H9 (cell line): Measurements from ENCODE around the gene RCN1. TPM values are rescaled to one million over a fixed set of nuclear protein-coding genes. Genes with fewer than 3 reads are reported as not detected.

Source experiments
- DNase-seq: peaks from one replicate; pipeline ENCODE4 v3.0.0-alpha.2; 2017
- H2AFZ ChIP-seq: one replicate; pipeline ENCODE4 v1.6.1; 2013; ENCODE audit warnings: mild to moderate bottlenecking, low read length, control low read depth, moderate library complexity
- H2AK5ac ChIP-seq: 2 replicates; pipeline ENCODE4 v1.6.1; 2013; ENCODE audit warnings: low read length, control low read depth, mixed read lengths; ENCODE audit not compliant: insufficient read length
- H2BK120ac ChIP-seq: one replicate; pipeline ENCODE4 v1.6.1; 2013; ENCODE audit warnings: low read depth, mild to moderate bottlenecking, low read length, control low read depth, inconsistent platforms; ENCODE audit not compliant: poor library complexity, severe bottlenecking
- H2BK12ac ChIP-seq: 2 replicates; pipeline ENCODE4 v1.6.1; 2013; ENCODE audit warnings: low read length, control low read depth, mixed read lengths, low read depth; ENCODE audit not compliant: insufficient read length
- H2BK15ac ChIP-seq: 2 replicates; pipeline ENCODE4 v1.6.1; 2013; ENCODE audit warnings: low read depth, low read length, control low read depth
- H2BK20ac ChIP-seq: one replicate; pipeline ENCODE4 v1.6.1; 2013; ENCODE audit warnings: low read depth, mild to moderate bottlenecking, low read length, control low read depth, inconsistent platforms; ENCODE audit not compliant: poor library complexity, severe bottlenecking
- H2BK5ac ChIP-seq: 2 replicates; pipeline ENCODE4 v1.6.1; 2013; ENCODE audit warnings: low read length, control low read depth, mixed read lengths; ENCODE audit not compliant: insufficient read length
- H3K14ac ChIP-seq: 2 replicates; pipeline ENCODE4 v1.6.1; 2013; ENCODE audit warnings: low read length, control low read depth; ENCODE audit not compliant: insufficient read depth
- H3K18ac ChIP-seq: 2 replicates; pipeline ENCODE4 v1.6.1; 2013; ENCODE audit warnings: low read depth, mild to moderate bottlenecking, mixed read lengths, low read length, control low read depth; ENCODE audit not compliant: insufficient read length
- H3K23ac ChIP-seq: 2 replicates; pipeline ENCODE4 v1.6.1; 2013; ENCODE audit warnings: low read length, control low read depth, mixed read lengths, low read depth; ENCODE audit not compliant: insufficient read length
- H3K23me2 ChIP-seq: 2 replicates; pipeline ENCODE4 v1.6.1; 2013; ENCODE audit warnings: low read depth, mild to moderate bottlenecking, mixed read lengths, low read length, control low read depth; ENCODE audit not compliant: insufficient read length, poor library complexity, severe bottlenecking
- H3K27ac ChIP-seq: 2 replicates; pipeline ENCODE4 v1.5.1; 2013; ENCODE audit warnings: low read length, control low read depth, mixed read lengths, low read depth; ENCODE audit not compliant: insufficient read length
- H3K27me3 ChIP-seq: 2 replicates; pipeline ENCODE4 v1.6.1; 2013; ENCODE audit warnings: low read length, control low read depth, inconsistent platforms; ENCODE audit not compliant: insufficient read depth
- H3K4ac ChIP-seq: 2 replicates; pipeline ENCODE4 v1.6.1; 2013; ENCODE audit warnings: low read depth, mild to moderate bottlenecking, control low read depth, inconsistent platforms, low read length, moderate library complexity
- H3K4me1 ChIP-seq: 2 replicates; pipeline ENCODE4 v1.6.1; 2013; ENCODE audit warnings: low read length, control low read depth, inconsistent platforms; ENCODE audit not compliant: insufficient read depth
- H3K4me2 ChIP-seq: 2 replicates; pipeline ENCODE4 v1.6.1; 2013; ENCODE audit warnings: low read length, control low read depth, mixed read lengths; ENCODE audit not compliant: insufficient read length, insufficient read depth
- H3K56ac ChIP-seq: 2 replicates; pipeline ENCODE4 v1.6.1; 2013; ENCODE audit warnings: low read depth, mild to moderate bottlenecking, mixed read lengths, low read length, control low read depth; ENCODE audit not compliant: insufficient read length
- H3K79me1 ChIP-seq: 2 replicates; pipeline ENCODE4 v1.6.1; 2013; ENCODE audit warnings: low read depth, mild to moderate bottlenecking, moderate library complexity, low read length, control low read depth, inconsistent platforms; ENCODE audit not compliant: insufficient read depth, poor library complexity, severe bottlenecking
- H3K79me2 ChIP-seq: 2 replicates; pipeline ENCODE4 v1.6.1; 2013; ENCODE audit warnings: low read length, control low read depth, inconsistent platforms; ENCODE audit not compliant: insufficient read depth
- H3K9ac ChIP-seq: 2 replicates; pipeline ENCODE4 v1.6.1; 2013; ENCODE audit warnings: low read length, control low read depth, mixed read lengths; ENCODE audit not compliant: insufficient read length; ENCODE audit errors: extremely low read depth
- H3K9me3 ChIP-seq: one replicate; pipeline ENCODE4 v1.6.1; 2013; ENCODE audit warnings: low read depth, low read length, inconsistent platforms; ENCODE audit not compliant: control insufficient read depth
- H3T11ph ChIP-seq: one replicate; pipeline ENCODE4 v1.6.1; 2013; ENCODE audit warnings: mild to moderate bottlenecking, low read length, control low read depth, inconsistent platforms
- H4K20me1 ChIP-seq: one replicate; pipeline ENCODE4 v1.6.1; 2013; ENCODE audit not compliant: control insufficient read depth, insufficient read length, insufficient read depth
- H4K5ac ChIP-seq: 2 replicates; pipeline ENCODE4 v1.6.1; 2013; ENCODE audit warnings: low read depth, mild to moderate bottlenecking, mixed read lengths, low read length, control low read depth; ENCODE audit not compliant: insufficient read length
- H4K8ac ChIP-seq: replicated peaks from 2 replicates; pipeline ENCODE4 v1.6.1; 2013; ENCODE audit warnings: low read length, control low read depth, mixed read lengths, low read depth; ENCODE audit not compliant: insufficient read length
- H4K91ac ChIP-seq: 2 replicates; pipeline ENCODE4 v1.6.1; 2013; ENCODE audit warnings: low read depth, mild to moderate bottlenecking, moderate library complexity, mixed read lengths, low read length, control low read depth; ENCODE audit not compliant: insufficient read length
- H3K27ac Mint-ChIP-seq, 3 experiments: 2 replicates in 2 of 3; 3 replicates in 1 of 3; pipeline ENCODE4 v1.8.0; 2020 to 2021; ENCODE audit warnings: mixed read lengths in 3 of 3, mild to moderate bottlenecking in 1 of 3, moderate library complexity in 1 of 3
- H3K27me3 Mint-ChIP-seq: 2 replicates; pipeline ENCODE4 v1.8.0; 2021; ENCODE audit warnings: low read depth, mild to moderate bottlenecking, moderate library complexity, mixed read lengths
- H3K36me3 Mint-ChIP-seq, 3 experiments: 2 replicates in 2 of 3; 3 replicates in 1 of 3; pipeline ENCODE4 v1.8.0; 2020 to 2021; ENCODE audit warnings: low read depth in 3 of 3, mixed read lengths in 3 of 3; ENCODE audit not compliant: insufficient read depth in 1 of 3
- H3K4me1 Mint-ChIP-seq, 2 experiments: 2 replicates each; pipeline ENCODE4 v1.8.0; 2020; ENCODE audit warnings: mixed read lengths in 2 of 2
- H3K4me3 Mint-ChIP-seq, 2 experiments: 2 replicates in 1 of 2; 3 replicates in 1 of 2; pipeline ENCODE4 v1.8.0; 2020 to 2021; ENCODE audit warnings: mild to moderate bottlenecking in 2 of 2, mixed read lengths in 2 of 2, moderate library complexity in 1 of 2
- H3K9me3 Mint-ChIP-seq, 2 experiments: 2 replicates in 1 of 2; 3 replicates in 1 of 2; pipeline ENCODE4 v1.8.0; 2020; ENCODE audit warnings: mild to moderate bottlenecking in 2 of 2, mixed read lengths in 2 of 2, moderate library complexity in 1 of 2
- WGBS: extraction: QIAGEN DNeasy Blood & Tissue Kit; methylation state at CpG from one replicate; pipeline ENCODE4 v1.1.7; 2013; ENCODE audit warnings: missing lambda C conversion rate, low lambda C conversion rate, mixed read lengths; ENCODE audit not compliant: insufficient read length; ENCODE audit errors: extremely low coverage; 5-methylcytosine and 5-hydroxymethylcytosine counted together
- total RNA-seq: library from RNA; stranded (reverse); gene quantifications from 2 replicates; pipeline ENCODE4 v1.2.1, GENCODE V29; 2021
- TF ChIP-seq, protein P1 (sequence below): fragments of 200-600 bp; sonication (generic); conservative IDR thresholded peaks from 3 replicates; pipeline ENCODE4 v1.8.0; 2021; ENCODE audit warnings: antibody characterized with exemption, mild to moderate bottlenecking

Gene RCN1
- total RNA-seq, 1 experiment from 2014 or later, result 109 TPM

DNA sequence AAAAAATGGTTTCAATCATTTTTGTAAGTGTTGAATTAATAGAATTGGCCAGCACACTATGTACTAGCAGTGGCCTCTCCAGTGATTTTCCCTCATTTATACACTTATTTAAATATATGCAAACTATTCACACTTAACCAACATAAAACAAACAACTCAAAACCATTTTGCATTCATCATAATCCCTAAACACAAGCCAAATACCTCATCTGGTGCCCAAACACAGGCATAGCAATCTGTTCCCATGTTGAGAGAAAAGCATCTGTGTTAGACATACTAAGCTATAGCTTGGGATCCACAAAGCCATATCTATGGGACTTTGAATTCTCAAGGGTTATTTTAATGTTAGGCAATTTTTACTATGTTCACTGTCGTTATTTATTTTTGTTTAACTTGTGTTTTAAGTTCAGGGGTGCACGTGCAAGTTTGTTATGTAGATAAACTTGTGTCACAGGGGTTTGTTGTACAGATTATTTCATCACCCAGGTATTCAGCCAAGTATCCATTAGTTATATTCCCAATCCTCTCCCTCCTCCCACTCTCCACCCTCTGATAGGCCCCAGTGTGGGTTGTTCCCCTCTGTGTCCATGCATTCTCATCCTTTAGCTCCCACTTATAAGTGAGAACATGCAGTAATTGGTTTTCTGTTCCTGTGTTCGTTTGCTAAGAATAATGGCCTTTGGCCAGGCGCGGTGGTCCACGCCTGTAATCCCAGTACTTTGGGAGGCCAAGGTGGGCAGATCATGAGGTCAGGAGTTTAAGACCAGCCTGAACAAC lies 31.0 kb upstream of the RCN1 start:
- H3K27me3 ChIP-seq, result no peaks in the 10 kb centered on the region

More for the DNA sequence above, 31.0 kb upstream of the RCN1 start:
- Histone ChIP-seq H2BK120ac (no peak overlapping the region), H2AK5ac (no peak overlapping the region), H3K23ac (no peak overlapping the region), H3K18ac (no peak overlapping the region), H3K23me2 (no peaks in the 10 kb centered on the region), H3T11ph (no peak overlapping the region), H4K5ac (no peak overlapping the region), H2BK12ac (no peak overlapping the region), H3K79me1 (no peaks in the 10 kb centered on the region), H3K4me2 (no peak overlapping the region), H3K9me3 (no peaks in the 10 kb centered on the region), H3K9ac (no peak overlapping the region), H3K27ac (no peak overlapping the region), H3K14ac (no peak overlapping the region), H4K20me1 (no peaks in the 10 kb centered on the region), H4K8ac (no peak overlapping the region), H2BK15ac (no peak overlapping the region), H2AFZ (no peak overlapping the region), H2BK20ac (no peak overlapping the region), H3K4me1 (no peaks in the 10 kb centered on the region), H3K4ac (no peak overlapping the region), H2BK5ac (no peak overlapping the region), H3K56ac (no peak overlapping the region), H4K91ac (no peak overlapping the region), H3K79me2 (no peaks in the 10 kb centered on the region)
- Mint-ChIP-seq H3K9me3 (no peaks in the 10 kb centered on the region), H3K36me3 (no peaks in the 10 kb centered on the region), H3K4me3 (no peak overlapping the region), H3K27ac (no peak overlapping the region), H3K4me1 (no peaks in the 10 kb centered on the region), H3K27me3 (peaks cover 5% of the 10 kb centered on the region)
- TF ChIP-seq, protein P1, sequence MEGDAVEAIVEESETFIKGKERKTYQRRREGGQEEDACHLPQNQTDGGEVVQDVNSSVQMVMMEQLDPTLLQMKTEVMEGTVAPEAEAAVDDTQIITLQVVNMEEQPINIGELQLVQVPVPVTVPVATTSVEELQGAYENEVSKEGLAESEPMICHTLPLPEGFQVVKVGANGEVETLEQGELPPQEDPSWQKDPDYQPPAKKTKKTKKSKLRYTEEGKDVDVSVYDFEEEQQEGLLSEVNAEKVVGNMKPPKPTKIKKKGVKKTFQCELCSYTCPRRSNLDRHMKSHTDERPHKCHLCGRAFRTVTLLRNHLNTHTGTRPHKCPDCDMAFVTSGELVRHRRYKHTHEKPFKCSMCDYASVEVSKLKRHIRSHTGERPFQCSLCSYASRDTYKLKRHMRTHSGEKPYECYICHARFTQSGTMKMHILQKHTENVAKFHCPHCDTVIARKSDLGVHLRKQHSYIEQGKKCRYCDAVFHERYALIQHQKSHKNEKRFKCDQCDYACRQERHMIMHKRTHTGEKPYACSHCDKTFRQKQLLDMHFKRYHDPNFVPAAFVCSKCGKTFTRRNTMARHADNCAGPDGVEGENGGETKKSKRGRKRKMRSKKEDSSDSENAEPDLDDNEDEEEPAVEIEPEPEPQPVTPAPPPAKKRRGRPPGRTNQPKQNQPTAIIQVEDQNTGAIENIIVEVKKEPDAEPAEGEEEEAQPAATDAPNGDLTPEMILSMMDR, result no peak
- WGBS, result no CpG with 5 or more reads among the region's 6 CpGs
- DNase-seq, result no peak
